ENCODE results near the gene RYR3.

Gene RYR3

GRCh38 chr15:33874156-33874555, 563.4 kb downstream of the RYR3 start:
- H3K4me3 ChIP-seq (ENCODE audit: low read length): no peak overlapping the region
- TF ChIP-seq CTCF (IDR thresholded peaks at IDR 0.05; ENCODE audit: insufficient read depth, low read depth, low read length, missing control alignments): no peak
- peak; percentile 54 for DNase-seq (ENCODE audit: low read depth)

- no peak overlapping the region for H3K4me3 ChIP-seq (ENCODE audit: low read length)
- no peak for DNase-seq (ENCODE audit: low read depth)
- no peak for TF ChIP-seq CTCF (IDR thresholded peaks at IDR 0.05; ENCODE audit: insufficient read depth, low read depth, low read length, missing control alignments)
Measured at GRCh38 chr15:33882921-33883320, 572.2 kb downstream of the RYR3 start.

GRCh38 chr15:33888176-33888575, 577.4 kb downstream of the RYR3 start:
- no peak overlapping the region for H3K4me3 ChIP-seq (ENCODE audit: low read length)
- TF ChIP-seq CTCF (IDR thresholded peaks at IDR 0.05; ENCODE audit: insufficient read depth, low read depth, low read length, missing control alignments): no peak
- no peak for DNase-seq (ENCODE audit: low read depth)

GRCh38 chr15:33894193-33894592, 583.4 kb downstream of the RYR3 start:
- no peak for TF ChIP-seq CTCF (IDR thresholded peaks at IDR 0.05; ENCODE audit: insufficient read depth, low read depth, low read length, missing control alignments)
- no peak for DNase-seq (ENCODE audit: low read depth)
- H3K4me3 ChIP-seq (ENCODE audit: low read length): no peak overlapping the region

GRCh38 chr15:33902043-33902442, 591.3 kb downstream of the RYR3 start:
- no peak overlapping the region for H3K4me3 ChIP-seq (ENCODE audit: low read length)
- no peak for DNase-seq (ENCODE audit: low read depth)
- TF ChIP-seq CTCF (IDR thresholded peaks at IDR 0.05; ENCODE audit: insufficient read depth, low read depth, low read length, missing control alignments): no peak

GRCh38 chr15:33903661-33904060, 592.9 kb downstream of the RYR3 start:
- no peak for TF ChIP-seq CTCF (IDR thresholded peaks at IDR 0.05; ENCODE audit: insufficient read depth, low read depth, low read length, missing control alignments)
- no peak for DNase-seq (ENCODE audit: low read depth)
- no peak overlapping the region for H3K4me3 ChIP-seq (ENCODE audit: low read length)

- TF ChIP-seq CTCF (IDR thresholded peaks at IDR 0.05; ENCODE audit: insufficient read depth, low read depth, low read length, missing control alignments): no peak
- no peak for DNase-seq (ENCODE audit: low read depth)
- no peak overlapping the region for H3K4me3 ChIP-seq (ENCODE audit: low read length)
Measured at GRCh38 chr15:33907326-33907725, 596.6 kb downstream of the RYR3 start.

Data from epithelial cell of esophagus (primary cell).